ENCODE results near the gene HOXA3.

The HOXA3 gene

GRCh38 chr7:27171637-27172314, 19.4 kb upstream of the HOXA3 start:
- POLR2A ChIA-PET, result interaction anchor here (1.3 to 5.5 kb wide), 4 partner anchors 7 to 1315 kb away, joined by 6 to 53 read pairs (median 21); partner anchors contain the start of gene HOXA11
- peak overlapping the region; percentile 75 for H3K4me3 ChIP-seq (ENCODE audit: low read depth, low read length)
- no peak for DNase-seq (ENCODE audit: low read depth, low spot score)

DNA sequence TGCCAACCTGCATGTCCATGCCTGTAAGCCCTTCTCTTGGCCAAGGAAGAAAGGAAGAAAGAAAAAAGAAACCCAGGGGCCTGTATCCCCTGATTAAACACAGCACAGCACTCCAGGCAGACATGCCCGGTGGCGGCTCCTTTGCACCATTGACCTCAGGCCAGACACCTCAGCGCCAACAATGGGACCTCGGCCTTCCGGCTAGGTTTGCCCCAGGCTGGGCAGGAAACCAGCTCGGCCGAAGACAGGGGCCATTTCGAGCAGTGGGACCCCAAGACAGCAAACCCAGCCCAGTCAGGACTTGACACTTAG, 18.9 kb upstream of the HOXA3 start:
- CTCF ChIA-PET, result interaction anchor here (1.0 to 9.5 kb wide), 5 partner anchors 7 to 1320 kb away, joined by 3 to 117 read pairs (median 4); partner anchors contain the start of gene HOXA9

More at GRCh38 chr7:27171637-27172314, 19.4 kb upstream of the HOXA3 start:
- CTCF ChIA-PET, result interaction anchor here (1.0 to 9.5 kb wide), 6 partner anchors 7 to 1320 kb away, joined by 3 to 117 read pairs (median 4); partner anchors contain the start of genes HOXA7 and HOXA9
- TF ChIP-seq CTCF (IDR thresholded peaks at IDR 0.05; ENCODE audit: insufficient read depth, low read length, missing control alignments), result no peak

DNA sequence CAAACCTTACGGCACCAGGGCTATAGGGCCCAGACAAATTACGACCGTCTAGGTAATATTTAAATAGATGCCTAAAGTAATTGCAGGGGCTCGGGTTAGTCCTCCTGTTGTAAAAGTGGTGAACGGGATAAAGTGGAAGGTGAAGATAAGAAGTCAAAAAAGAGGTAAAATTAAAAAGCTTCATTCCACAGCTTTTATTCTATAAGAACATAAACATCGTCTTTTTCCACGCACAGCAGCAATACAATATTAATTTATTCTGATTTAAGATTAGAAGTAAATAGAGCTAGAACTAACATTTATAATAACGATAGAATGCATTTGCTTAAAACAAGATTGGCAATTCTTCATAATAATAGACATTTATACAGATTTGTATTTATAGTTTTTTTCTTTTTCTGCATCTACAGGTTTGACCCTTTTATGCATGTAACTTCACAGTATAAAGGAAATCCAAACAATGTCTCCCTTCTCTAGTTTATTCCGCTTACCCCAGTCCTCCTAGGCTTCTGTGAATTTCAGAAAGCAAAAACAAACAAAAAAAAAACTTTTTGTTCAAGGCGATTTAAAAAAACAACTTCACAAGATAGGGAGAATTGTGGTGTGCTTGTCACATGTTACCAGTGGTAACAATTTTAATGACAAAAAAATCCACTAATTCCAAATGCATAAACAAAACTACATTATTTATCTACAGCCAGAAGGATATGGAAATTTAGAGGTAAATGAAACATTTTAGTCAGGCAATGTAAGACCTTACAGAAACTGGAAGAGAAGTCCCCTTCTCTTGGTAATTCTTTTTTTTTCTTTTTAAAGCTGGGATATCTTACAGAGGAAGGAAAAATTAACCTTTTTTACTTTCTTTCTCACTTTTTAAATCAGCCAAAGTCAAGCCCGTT, 18.3 kb upstream of the HOXA3 start:
- DNase-seq (ENCODE audit: low read depth, low spot score), result no peak
- ChIA-PET CTCF (interaction anchor here (0.9 to 5.3 kb wide), 5 partner anchors 8 to 1315 kb away, joined by 3 to 48 read pairs (median 4); no protein-coding TSS in a partner anchor), POLR2A (interaction anchor here (1.1 to 4.2 kb wide), 3 partner anchors 8 to 1314 kb away, joined by 4 to 53 read pairs (median 6); no protein-coding TSS in a partner anchor)
- H3K4me3 ChIP-seq (ENCODE audit: low read depth, low read length), result peak overlapping the region; percentile 75
- no peak for TF ChIP-seq CTCF (IDR thresholded peaks at IDR 0.05; ENCODE audit: insufficient read depth, low read length, missing control alignments)

More for the DNA sequence above, 18.9 kb upstream of the HOXA3 start:
- H3K4me3 ChIP-seq (ENCODE audit: low read depth, low read length), result peak overlapping the region; percentile 75
- POLR2A ChIA-PET, result interaction anchor here (1.3 to 5.5 kb wide), 4 partner anchors 7 to 1315 kb away, joined by 6 to 53 read pairs (median 21); partner anchors contain the start of gene HOXA11
- DNase-seq (ENCODE audit: low read depth, low spot score), result no peak
- TF ChIP-seq CTCF (IDR thresholded peaks at IDR 0.05; ENCODE audit: insufficient read depth, low read length, missing control alignments), result no peak

- no peak for DNase-seq (ENCODE audit: low read depth, low spot score)
- peak overlapping the region; percentile 75 for H3K4me3 ChIP-seq (ENCODE audit: low read depth, low read length)
- POLR2A ChIA-PET, result interaction anchor here (1.1 to 4.2 kb wide), 2 partner anchors 9 to 11 kb away, joined by 4 to 53 read pairs; no protein-coding TSS in a partner anchor
- TF ChIP-seq CTCF (IDR thresholded peaks at IDR 0.05; ENCODE audit: insufficient read depth, low read length, missing control alignments), result no peak
- CTCF ChIA-PET, result interaction anchor here (0.9 to 5.3 kb wide), 5 partner anchors 9 to 1314 kb away, joined by 3 to 48 read pairs (median 4); no protein-coding TSS in a partner anchor
Measured at GRCh38 chr7:27169658-27170425, 17.5 kb upstream of the HOXA3 start.

- ChIA-PET POLR2A (interaction anchor here (0.5 to 4.2 kb wide), 6 partner anchors 10 to 1312 kb away, joined by 3 to 53 read pairs (median 4); partner anchors contain the start of gene HOXA7), CTCF (interaction anchor here (0.7 to 5.3 kb wide), 5 partner anchors 10 to 791 kb away, joined by 3 to 48 read pairs (median 3); partner anchors contain the start of gene HOXA7)
- peak; percentile 11 for TF ChIP-seq CTCF (IDR thresholded peaks at IDR 0.05; ENCODE audit: insufficient read depth, low read length, missing control alignments)
- DNase-seq (ENCODE audit: low read depth, low spot score), result no peak
- H3K4me3 ChIP-seq (ENCODE audit: low read depth, low read length), result peak overlapping the region; percentile 75
Measured at GRCh38 chr7:27168265-27168947, 16.0 kb upstream of the HOXA3 start.

Data from AG04449 (cell line).